A549 (cell line): ENCODE results near the gene SRCIN1. TPM values are rescaled to one million over a fixed set of nuclear protein-coding genes. Genes with fewer than 3 reads are reported as not detected.
A peak's percentile ranks its signal among the peaks of the same experiment; 100 is the strongest.
"Not testable (repeated sequence)": the region's sequence is repeated elsewhere in the genome, so short reads cannot be mapped to it uniquely, and the experiment has no call there.

Experiments used
- ATAC-seq, 2 experiments: fragments of 200-7000 bp in 1 of 2; fragments of >200 bp in 1 of 2; cut with Nextera tagmentation in 1 of 2; cut with Tn5 transposase in 1 of 2; 3 replicates each; pipeline versions ENCODE4 v1.8.0 to v1.9.1; 2018 to 2020; ENCODE audit warnings: mild to moderate bottlenecking in 1 of 2, moderate library complexity in 1 of 2
- CTCF ChIA-PET: fragments of 300-600 bp; sonication (Branson Sonifier 250); formaldehyde crosslinking; extraction: SDS; loops from one replicate; lab custom pipeline; 2021; ENCODE audit warnings: antibody characterized with exemption, inconsistent platforms; lab: Yijun Ruan, JAX
- POLR2A ChIA-PET: fragments of 350-600 bp; formaldehyde crosslinking; extraction: SDS; loops from one replicate; lab custom pipeline; 2021; ENCODE audit warnings: antibody characterized with exemption, inconsistent platforms; lab: Yijun Ruan, JAX
- DNase-seq, 2 experiments: peaks; one replicate each; pipeline versions ENCODE4 v3.0.0 to v3.0.0-alpha.2; 2011 to 2016; ENCODE audit warnings: low read depth in 1 of 2, low spot score in 1 of 2
- FAIRE-seq: peaks from 2 replicates; lab custom pipeline; 2011; peaks lifted over from hg19 to GRCh38; lab: Jason Lieb, UNC
- H3K27ac ChIP-seq, 2 experiments: fragments of >200 bp; sonication (Bioruptor Twin); formaldehyde crosslinking; 3 replicates each; pipeline ENCODE4 v1.5.1; 2016 to 2017
- H3K4me1 ChIP-seq: fragments of >200 bp; sonication (Bioruptor Twin); formaldehyde crosslinking; 3 replicates; pipeline ENCODE4 v1.6.1; 2016
- H3K4me2 ChIP-seq: fragments of >200 bp; sonication (Bioruptor Twin); formaldehyde crosslinking; 3 replicates; pipeline ENCODE4 v1.6.1; 2016
- H3K4me3 ChIP-seq: fragments of >200 bp; sonication (Bioruptor Twin); formaldehyde crosslinking; 3 replicates; pipeline ENCODE4 v1.5.1; 2016
- H3K9me3 ChIP-seq: fragments of >200 bp; sonication (Bioruptor Twin); formaldehyde crosslinking; 3 replicates; pipeline ENCODE4 v1.6.1; 2016
- RAD21 ChIP-seq, 2 experiments: fragments of >200 bp in 1 of 2; sonication (Bioruptor Twin) in 1 of 2; formaldehyde crosslinking in 1 of 2; IDR thresholded peaks in 1 of 2; conservative IDR thresholded peaks in 1 of 2; 2 replicates in 1 of 2; 3 replicates in 1 of 2; pipeline ENCODE4 v1.6.1; 2012 to 2018; ENCODE audit warnings: inconsistent platforms in 1 of 2
- SMC3 ChIP-seq: fragments of >200 bp; sonication (Bioruptor Twin); formaldehyde crosslinking; IDR thresholded peaks from 3 replicates; pipeline ENCODE4 v1.6.1; 2018; ENCODE audit warnings: inconsistent platforms
- WGBS: methylation state at CpG from one replicate; pipeline ENCODE4 v1.1.6; 2017; ENCODE audit errors: missing lambda C conversion rate; 5-methylcytosine and 5-hydroxymethylcytosine counted together
- polyA plus RNA-seq, 4 experiments: library from polyadenylated mRNA; depleted of rRNA in 3 of 4; stranded (reverse); fragments of >200 nt; fragmentation: RNase III in 1 of 4; extraction: RNeasy Plus Mini Kit Qiagen cat#74134 plus additional on column Dnase treatment in 1 of 4; gene quantifications; 2 replicates in 3 of 4; 3 replicates in 1 of 4; pipeline ENCODE4 v1.2.3, GENCODE V29; 2011 to 2017
- TF ChIP-seq, protein P1 (sequence below): fragments of >200 bp; sonication (Bioruptor Twin); formaldehyde crosslinking; IDR thresholded peaks from 2 replicates; pipeline ENCODE4 v1.6.1; 2016
- TF ChIP-seq, protein P2 (sequence below): fragments of >200 bp; sonication (Bioruptor Twin); formaldehyde crosslinking; IDR thresholded peaks from 3 replicates; pipeline ENCODE4 v1.5.1; 2016

The SRCIN1 gene
- polyA plus RNA-seq, 2 of the 4 experiments (the other 2 are of a cell fraction), result 1.4 to 2.1 TPM

DNA sequence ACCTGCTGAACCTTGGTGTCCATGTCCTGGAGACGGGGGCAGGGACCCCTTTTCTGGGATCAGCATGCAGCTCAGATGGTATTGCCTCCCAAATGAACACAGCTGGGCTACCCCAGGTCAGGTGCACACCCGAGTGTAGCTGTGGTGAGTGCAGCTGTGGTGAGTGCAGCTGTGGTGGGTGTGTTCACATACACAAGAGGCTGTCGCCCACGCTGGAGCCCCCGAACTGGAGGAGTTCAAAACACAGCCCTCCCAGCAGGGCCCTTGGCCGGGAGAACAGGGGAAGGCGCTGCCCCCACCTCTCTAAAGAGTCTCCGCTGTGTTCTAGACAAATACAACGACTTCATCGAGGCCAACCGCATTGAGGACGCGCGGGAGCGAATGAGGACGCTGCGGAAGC lies 116.0 kb downstream of the SRCIN1 start:
- CTCF ChIA-PET, result interaction anchor here (0.9 to 10.0 kb wide), 11 partner anchors 19 to 246 kb away, joined by 4 to 128 read pairs (median 7); no protein-coding TSS in a partner anchor
- ATAC-seq, H3K9me3 ChIP-seq, FAIRE-seq, H3K4me3 ChIP-seq, POLR2A ChIA-PET, H3K4me1 ChIP-seq, DNase-seq, H3K27ac ChIP-seq, H3K4me2 ChIP-seq: not testable (repeated sequence)
- 85% methylated on average over 17 of the region's 17 CpGs for whole genome bisulfite sequencing

DNA sequence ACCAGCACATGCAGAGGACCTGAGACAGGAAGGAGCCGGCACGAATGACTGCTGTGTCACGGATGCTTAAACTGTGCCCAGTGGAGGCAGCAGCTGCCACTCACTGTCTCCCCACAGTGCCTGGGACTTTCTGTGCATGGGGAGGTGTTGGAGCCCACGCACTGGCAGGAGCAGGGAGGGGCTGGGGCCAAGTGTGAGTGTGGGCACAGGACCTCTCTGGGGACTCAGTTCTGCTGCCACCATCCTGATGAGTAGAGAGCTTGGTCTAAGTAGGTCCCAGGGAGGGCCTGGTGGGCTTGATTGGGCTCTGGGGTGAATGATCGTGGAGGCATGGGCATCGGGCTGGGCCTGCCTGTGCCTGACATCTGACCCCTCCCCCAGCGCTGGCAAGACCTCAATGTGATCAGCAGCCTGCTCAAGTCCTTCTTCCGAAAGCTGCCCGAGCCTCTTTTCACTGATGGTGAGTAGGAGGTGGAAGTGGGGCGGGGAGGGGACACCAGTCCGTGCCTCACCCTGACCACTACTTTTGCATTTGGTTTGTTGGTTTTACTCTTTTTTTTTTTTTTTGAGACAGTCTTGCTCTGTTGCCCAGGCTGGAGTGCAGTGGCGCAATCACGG lies 120.0 kb downstream of the SRCIN1 start:
- H3K27ac ChIP-seq, H3K9me3 ChIP-seq, POLR2A ChIA-PET, H3K4me1 ChIP-seq, H3K4me3 ChIP-seq, FAIRE-seq, ATAC-seq, H3K4me2 ChIP-seq, DNase-seq: not testable (repeated sequence)
- CTCF ChIA-PET, result interaction anchor here (0.6 to 10.0 kb wide), 31 partner anchors 10 to 182 kb away, joined by 3 to 117 read pairs (median 6); partner anchors contain the start of gene ARHGAP23
- WGBS, result 91% methylated on average over 13 of the region's 13 CpGs

DNA sequence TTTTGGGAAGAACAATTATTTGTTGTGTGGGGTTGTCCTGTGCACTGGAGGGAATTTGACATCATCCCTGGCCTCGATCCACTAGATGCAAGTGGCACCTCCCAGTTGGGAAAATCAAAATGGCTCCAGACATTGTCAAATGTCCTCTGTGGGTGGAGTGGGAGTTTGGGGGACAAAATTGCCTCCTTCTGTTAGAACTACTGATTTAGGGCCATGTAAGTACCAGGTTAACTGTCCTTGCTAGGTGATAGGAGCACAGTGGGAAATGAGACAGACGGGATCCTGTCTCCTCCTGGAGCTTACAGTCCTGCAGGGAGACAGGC lies 120.6 kb downstream of the SRCIN1 start:
- ATAC-seq, result no peak
- no peak overlapping the region for H3K4me3 ChIP-seq
- H3K27ac ChIP-seq, result no peak overlapping the region
- POLR2A ChIA-PET, result no interaction called here
- CTCF ChIA-PET, result interaction anchor here (0.6 to 10.0 kb wide), 30 partner anchors 9 to 183 kb away, joined by 3 to 117 read pairs (median 6); partner anchors contain the start of gene ARHGAP23
- FAIRE-seq, result no peak
- DNase-seq, result no peak
- WGBS, result 26% methylated on average over 2 of the region's 2 CpGs
- H3K9me3 ChIP-seq, result no peaks in the 10 kb centered on the region
- H3K4me1 ChIP-seq, result no peaks in the 10 kb centered on the region
- TF ChIP-seq, protein P1, sequence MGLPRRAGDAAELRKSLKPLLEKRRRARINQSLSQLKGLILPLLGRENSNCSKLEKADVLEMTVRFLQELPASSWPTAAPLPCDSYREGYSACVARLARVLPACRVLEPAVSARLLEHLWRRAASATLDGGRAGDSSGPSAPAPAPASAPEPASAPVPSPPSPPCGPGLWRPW, result no peak
- H3K4me2 ChIP-seq, result no peak overlapping the region

DNA sequence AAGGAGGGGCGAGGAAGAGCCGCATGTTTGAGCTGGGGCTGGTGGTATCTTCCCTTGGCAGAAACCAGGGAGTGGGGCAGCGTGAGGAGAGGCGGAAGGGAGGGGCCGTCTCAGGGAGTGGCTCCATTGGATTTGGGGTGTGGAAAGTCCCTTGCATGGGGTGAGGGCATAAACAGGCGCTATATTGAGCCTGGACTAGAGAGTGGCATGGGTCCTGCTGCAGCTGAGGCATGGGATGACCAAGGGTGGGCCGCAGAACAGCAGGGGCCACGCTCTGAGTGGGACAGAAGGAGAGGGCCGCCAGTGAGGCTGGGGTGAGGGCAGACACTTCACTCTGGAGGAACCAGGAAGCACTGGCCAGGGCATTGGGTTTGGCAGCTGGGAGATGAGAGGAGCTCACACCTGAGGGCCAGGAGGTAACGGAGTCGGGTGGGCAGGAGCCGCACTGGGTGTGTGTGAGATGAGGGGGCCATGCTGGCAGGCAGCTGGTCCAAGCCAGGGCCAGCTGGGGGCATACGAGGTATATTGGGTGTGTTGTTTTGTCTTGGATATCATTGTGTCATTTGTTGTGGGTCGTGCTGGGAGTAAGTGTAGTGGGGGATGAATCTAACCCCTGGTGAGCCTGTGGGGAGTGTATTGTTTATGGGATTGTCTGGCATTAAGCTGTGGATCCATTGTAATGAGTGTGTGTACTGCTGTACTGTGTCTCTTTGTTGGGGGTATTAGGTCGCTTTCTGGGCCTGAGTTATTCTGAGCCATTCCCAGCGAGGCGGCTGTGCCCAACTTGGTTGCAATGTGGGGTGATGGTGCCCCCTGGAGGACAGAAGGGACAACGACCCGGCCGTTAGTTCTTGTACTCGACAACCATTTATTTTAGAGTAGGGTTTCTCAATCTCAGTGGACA lies 121.3 kb downstream of the SRCIN1 start:
- DNase-seq, result peak; percentile 67 to 76
- H3K27ac ChIP-seq, H3K4me3 ChIP-seq, H3K4me2 ChIP-seq, FAIRE-seq, POLR2A ChIA-PET, H3K9me3 ChIP-seq, H3K4me1 ChIP-seq: not testable (repeated sequence)
- CTCF ChIA-PET, result interaction anchor here (0.7 to 10.0 kb wide), 23 partner anchors 8 to 183 kb away, joined by 3 to 117 read pairs (median 7); partner anchors contain the start of gene ARHGAP23
- TF ChIP-seq RAD21 (conservative IDR thresholded peaks at IDR 0.05 in 1 of 2, IDR thresholded peaks at IDR 0.05 in 1 of 2) (peak; percentile 93 to 94), SMC3 (peak; percentile 94)
- TF ChIP-seq, protein P2, sequence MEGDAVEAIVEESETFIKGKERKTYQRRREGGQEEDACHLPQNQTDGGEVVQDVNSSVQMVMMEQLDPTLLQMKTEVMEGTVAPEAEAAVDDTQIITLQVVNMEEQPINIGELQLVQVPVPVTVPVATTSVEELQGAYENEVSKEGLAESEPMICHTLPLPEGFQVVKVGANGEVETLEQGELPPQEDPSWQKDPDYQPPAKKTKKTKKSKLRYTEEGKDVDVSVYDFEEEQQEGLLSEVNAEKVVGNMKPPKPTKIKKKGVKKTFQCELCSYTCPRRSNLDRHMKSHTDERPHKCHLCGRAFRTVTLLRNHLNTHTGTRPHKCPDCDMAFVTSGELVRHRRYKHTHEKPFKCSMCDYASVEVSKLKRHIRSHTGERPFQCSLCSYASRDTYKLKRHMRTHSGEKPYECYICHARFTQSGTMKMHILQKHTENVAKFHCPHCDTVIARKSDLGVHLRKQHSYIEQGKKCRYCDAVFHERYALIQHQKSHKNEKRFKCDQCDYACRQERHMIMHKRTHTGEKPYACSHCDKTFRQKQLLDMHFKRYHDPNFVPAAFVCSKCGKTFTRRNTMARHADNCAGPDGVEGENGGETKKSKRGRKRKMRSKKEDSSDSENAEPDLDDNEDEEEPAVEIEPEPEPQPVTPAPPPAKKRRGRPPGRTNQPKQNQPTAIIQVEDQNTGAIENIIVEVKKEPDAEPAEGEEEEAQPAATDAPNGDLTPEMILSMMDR, result peak; percentile 87
- ATAC-seq, result peak; percentile 95 to 97
- WGBS, result 55% methylated on average over 21 of the region's 21 CpGs

DNA sequence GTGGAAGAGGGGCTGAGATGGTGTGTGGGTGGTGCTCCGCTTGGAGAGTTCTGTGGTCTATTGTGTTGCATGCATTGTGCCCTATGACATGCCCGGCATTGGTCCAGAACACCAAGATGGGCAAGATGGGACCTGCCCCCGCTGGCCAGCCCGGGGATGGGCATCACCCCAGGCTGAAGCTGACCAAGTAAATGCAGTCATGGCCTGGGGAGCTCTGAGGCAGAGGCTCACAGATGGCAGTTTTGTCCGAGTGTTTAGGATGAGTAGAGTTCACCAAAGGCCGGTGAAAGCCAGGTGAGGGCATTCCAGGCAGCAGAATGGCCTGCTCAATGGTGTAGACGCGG lies 123.1 kb downstream of the SRCIN1 start:
- H3K4me3 ChIP-seq, H3K27ac ChIP-seq, DNase-seq, H3K9me3 ChIP-seq, H3K4me2 ChIP-seq, POLR2A ChIA-PET, FAIRE-seq, H3K4me1 ChIP-seq: not testable (repeated sequence)
- ATAC-seq, result peak; percentile 41 to 50; a peak in 3 of 6 replicates
- WGBS, result 79% methylated on average over 7 of the region's 8 CpGs
- CTCF ChIA-PET, result interaction anchor here (0.6 to 10.0 kb wide), 7 partner anchors 18 to 185 kb away, joined by 3 to 117 read pairs (median 6); no protein-coding TSS in a partner anchor

DNA sequence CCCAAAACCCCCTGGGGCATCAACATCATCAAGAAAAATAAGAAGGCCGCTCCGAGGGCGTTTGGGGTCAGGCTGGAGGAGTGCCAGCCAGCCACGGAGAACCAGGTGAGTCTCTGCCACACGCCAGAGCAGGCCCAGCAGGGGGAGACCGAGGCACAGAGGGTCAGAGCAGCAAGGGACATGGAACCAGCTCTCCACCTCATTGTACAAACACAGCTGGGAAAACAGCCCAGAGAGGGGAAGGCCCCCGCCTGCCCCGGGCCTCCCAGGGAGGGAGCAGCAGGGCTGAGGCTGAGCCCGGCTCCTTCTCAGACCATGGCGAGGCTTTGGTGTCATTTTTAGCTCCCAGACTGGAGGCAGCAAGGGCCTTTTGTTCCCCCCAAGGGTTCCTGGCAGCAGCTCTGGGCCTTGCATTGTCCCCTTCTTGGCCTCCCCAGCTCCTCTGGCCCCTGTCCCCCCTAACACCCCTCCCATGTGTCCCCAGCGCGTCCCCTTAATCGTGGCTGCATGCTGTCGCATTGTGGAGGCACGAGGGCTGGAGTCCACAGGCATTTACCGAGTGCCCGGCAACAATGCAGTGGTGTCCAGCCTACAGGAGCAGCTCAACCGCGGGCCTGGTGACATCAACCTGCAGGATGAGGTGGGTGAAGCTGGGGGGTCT lies 123.6 kb downstream of the SRCIN1 start:
- H3K4me3 ChIP-seq, H3K9me3 ChIP-seq, H3K4me2 ChIP-seq, DNase-seq, H3K4me1 ChIP-seq, FAIRE-seq, H3K27ac ChIP-seq, ATAC-seq: not testable (repeated sequence)
- WGBS, result 74% methylated on average over 10 of the region's 19 CpGs
- POLR2A ChIA-PET, result interaction anchor here (0.6 kb wide), 2 partner anchors 169 to 289 kb away, joined by 3 to 5 read pairs; no protein-coding TSS in a partner anchor
- CTCF ChIA-PET, result interaction anchor here (0.6 to 10.0 kb wide), 9 partner anchors 17 to 186 kb away, joined by 3 to 117 read pairs (median 6); no protein-coding TSS in a partner anchor

Other genes with a start within 250 kb of the SRCIN1 start
- 4.8 and 5.5 TPM in 2 replicates for gene ARHGAP23, start 177.5 kb downstream of the SRCIN1 start, polyA plus RNA-seq (2011; rRNA removed)
- gene ARHGAP23, start 177.5 kb downstream of the SRCIN1 start, polyA plus RNA-seq (2017; fragmentation: RNase III; extraction: RNeasy Plus Mini Kit Qiagen cat#74134 plus additional on column Dnase treatment), result 32.5 to 46.0 TPM (median 32.6 TPM) in 3 replicates
- gene EPOP, start 69.0 kb upstream of the SRCIN1 start, polyA plus RNA-seq (2011; rRNA removed), result 4.6 and 5.1 TPM in 2 replicates
- gene EPOP, start 69.0 kb upstream of the SRCIN1 start, polyA plus RNA-seq (2017; fragmentation: RNase III; extraction: RNeasy Plus Mini Kit Qiagen cat#74134 plus additional on column Dnase treatment), result 11.2 to 12.3 TPM (median 12.1 TPM) in 3 replicates
- gene MLLT6, start 99.3 kb upstream of the SRCIN1 start, polyA plus RNA-seq (2011; rRNA removed), result 24.2 and 28.9 TPM in 2 replicates
- 24.6 to 29.9 TPM (median 28.3 TPM) in 3 replicates for gene MLLT6, start 99.3 kb upstream of the SRCIN1 start, polyA plus RNA-seq (2017; fragmentation: RNase III; extraction: RNeasy Plus Mini Kit Qiagen cat#74134 plus additional on column Dnase treatment)
- gene CISD3, start 124.4 kb upstream of the SRCIN1 start, polyA plus RNA-seq (2011; rRNA removed), result 24.5 and 32.6 TPM in 2 replicates
- gene CISD3, start 124.4 kb upstream of the SRCIN1 start, polyA plus RNA-seq (2017; fragmentation: RNase III; extraction: RNeasy Plus Mini Kit Qiagen cat#74134 plus additional on column Dnase treatment), result 33.0 to 35.4 TPM (median 34.3 TPM) in 3 replicates
- 19.9 and 21.2 TPM in 2 replicates for gene PCGF2, start 142.4 kb upstream of the SRCIN1 start, polyA plus RNA-seq (2011; rRNA removed)
- gene PCGF2, start 142.4 kb upstream of the SRCIN1 start, polyA plus RNA-seq (2017; fragmentation: RNase III; extraction: RNeasy Plus Mini Kit Qiagen cat#74134 plus additional on column Dnase treatment), result 33.9 to 43.6 TPM (median 42.5 TPM) in 3 replicates
- gene PSMB3, start 146.8 kb upstream of the SRCIN1 start, polyA plus RNA-seq (2011; rRNA removed), result 417 and 467 TPM in 2 replicates
- 463 to 466 TPM (median 465 TPM) in 3 replicates for gene PSMB3, start 146.8 kb upstream of the SRCIN1 start, polyA plus RNA-seq (2017; fragmentation: RNase III; extraction: RNeasy Plus Mini Kit Qiagen cat#74134 plus additional on column Dnase treatment)
- 40.3 and 42.5 TPM in 2 replicates for gene PIP4K2B, start 193.6 kb upstream of the SRCIN1 start, polyA plus RNA-seq (2011; rRNA removed)
- 53.7 to 56.7 TPM (median 55.3 TPM) in 3 replicates for gene PIP4K2B, start 193.6 kb upstream of the SRCIN1 start, polyA plus RNA-seq (2017; fragmentation: RNase III; extraction: RNeasy Plus Mini Kit Qiagen cat#74134 plus additional on column Dnase treatment)
- gene CWC25, start 219.4 kb upstream of the SRCIN1 start, polyA plus RNA-seq (2011; rRNA removed), result 34.1 and 34.5 TPM in 2 replicates
- gene CWC25, start 219.4 kb upstream of the SRCIN1 start, polyA plus RNA-seq (2017; fragmentation: RNase III; extraction: RNeasy Plus Mini Kit Qiagen cat#74134 plus additional on column Dnase treatment), result 22.5 to 24.2 TPM (median 23.1 TPM) in 3 replicates
- 2,297 and 2,715 TPM in 2 replicates for gene RPL23, start 247.8 kb upstream of the SRCIN1 start, polyA plus RNA-seq (2011; rRNA removed)
- gene RPL23, start 247.8 kb upstream of the SRCIN1 start, polyA plus RNA-seq (2017; fragmentation: RNase III; extraction: RNeasy Plus Mini Kit Qiagen cat#74134 plus additional on column Dnase treatment), result 2,814 to 3,171 TPM (median 2,969 TPM) in 3 replicates